ENCODE data around the gene GJA8.
"Not testable (repeated sequence)": the region's sequence is repeated elsewhere in the genome, so short reads cannot be mapped to it uniquely, and the experiment has no call there.

GJA8 gene

GRCh38 chr1:147924813-147925212, 22.2 kb downstream of the GJA8 start:
- DNase-seq (ENCODE audit: low read depth in 2 of 2): no peak
- H3K4me3 ChIP-seq (replicated peaks in 1 of 2; ENCODE audit: low read depth in 2 of 2, low read length in 2 of 2): no peak overlapping the region
- no peak for TF ChIP-seq CTCF (IDR thresholded peaks at IDR 0.05; ENCODE audit: low read depth, low read length)

- DNase-seq (ENCODE audit: low read depth in 2 of 2); H3K4me3 ChIP-seq (replicated peaks in 1 of 2; ENCODE audit: low read depth in 2 of 2, low read length in 2 of 2): not testable (repeated sequence)
These were observed 24.6 kb downstream of the GJA8 start for GRCh38 chr1:147927215-147927614.

GRCh38 chr1:147927689-147928088, 25.1 kb downstream of the GJA8 start:
- not testable (repeated sequence) for H3K4me3 ChIP-seq (replicated peaks in 1 of 2; ENCODE audit: low read depth in 2 of 2, low read length in 2 of 2); DNase-seq (ENCODE audit: low read depth in 2 of 2)

GRCh38 chr1:147928236-147929132, 25.9 kb downstream of the GJA8 start, which contains the start of gene GPR89B:
Gene GPR89B, plus strand, starts transcription at chr1:147928420. Its CDS starts 117 bp downstream, at chr1:147928537.
- peak within 1 kb of the TSS; percentile 70 to 80 for H3K4me3 ChIP-seq (replicated peaks in 1 of 2; ENCODE audit: low read depth in 2 of 2, low read length in 2 of 2)
- peak; percentile 85 to 86 for DNase-seq (ENCODE audit: low read depth in 2 of 2)

GRCh38 chr1:147931137-147931536, 28.5 kb downstream of the GJA8 start:
- not testable (repeated sequence) for H3K4me3 ChIP-seq (replicated peaks in 1 of 2; ENCODE audit: low read depth in 2 of 2, low read length in 2 of 2); DNase-seq (ENCODE audit: low read depth in 2 of 2)

- DNase-seq (ENCODE audit: low read depth in 2 of 2); H3K4me3 ChIP-seq (replicated peaks in 1 of 2; ENCODE audit: low read depth in 2 of 2, low read length in 2 of 2): not testable (repeated sequence)
These were observed 32.7 kb downstream of the GJA8 start for GRCh38 chr1:147935296-147935695.

- not testable (repeated sequence) for H3K4me3 ChIP-seq (replicated peaks in 1 of 2; ENCODE audit: low read depth in 2 of 2, low read length in 2 of 2); DNase-seq (ENCODE audit: low read depth in 2 of 2)
These were observed 37.9 kb downstream of the GJA8 start for GRCh38 chr1:147940456-147940855.

- not testable (repeated sequence) for DNase-seq (ENCODE audit: low read depth in 2 of 2); H3K4me3 ChIP-seq (replicated peaks in 1 of 2; ENCODE audit: low read depth in 2 of 2, low read length in 2 of 2)
These were observed 40.0 kb downstream of the GJA8 start for GRCh38 chr1:147942563-147942962.

- H3K4me3 ChIP-seq (replicated peaks in 1 of 2; ENCODE audit: low read depth in 2 of 2, low read length in 2 of 2); DNase-seq (ENCODE audit: low read depth in 2 of 2): not testable (repeated sequence)
These were observed 46.9 kb downstream of the GJA8 start for GRCh38 chr1:147949517-147949916.

Data from cardiac fibroblast (primary cell).